ENCODE results near the gene BLCAP.

The BLCAP gene

GRCh38 chr20:37505263-37506151 lies 22.2 kb downstream of the BLCAP start:
- no peak overlapping the region for H3K4me3 ChIP-seq
- H4K20me1 ChIP-seq, result no peaks in the 10 kb centered on the region; the same call in 1 of the 2 replicates
- no peaks in the 10 kb centered on the region for H3K9me3 ChIP-seq
- no peak for TF ChIP-seq Cebpa-rat (IDR thresholded peaks at IDR 0.05)
- H3K4me2 ChIP-seq, result no peak overlapping the region
- no peak overlapping the region for H3K9ac ChIP-seq
- no peaks in the 10 kb centered on the region for H3K36me3 ChIP-seq
- H3K4me1 ChIP-seq, result peaks cover 14% of the 10 kb centered on the region
- no peak overlapping the region for H3K27ac ChIP-seq
- H3K27me3 ChIP-seq, result no peaks in the 10 kb centered on the region

GRCh38 chr20:37504404-37505096 lies 23.1 kb downstream of the BLCAP start:
- H3K27me3 ChIP-seq, result no peaks in the 10 kb centered on the region

GRCh38 chr20:37503256-37503927 lies 24.3 kb downstream of the BLCAP start:
- Histone ChIP-seq H3K27ac (no peak overlapping the region), H3K36me3 (no peaks in the 10 kb centered on the region), H4K20me1 (no peaks in the 10 kb centered on the region; the same call in 1 of the 2 replicates), H3K4me2 (no peak overlapping the region), H3K4me3 (no peak overlapping the region), H3K27me3 (no peaks in the 10 kb centered on the region), H3K9ac (no peak overlapping the region), H3K9me3 (no peaks in the 10 kb centered on the region), H3K4me1 (peaks cover 14% of the 10 kb centered on the region)
- TF ChIP-seq Cebpa-rat (IDR thresholded peaks at IDR 0.05), result no peak

More at GRCh38 chr20:37504404-37505096, 23.1 kb downstream of the BLCAP start:
- Histone ChIP-seq H3K9me3 (no peaks in the 10 kb centered on the region), H3K36me3 (no peaks in the 10 kb centered on the region), H3K4me3 (no peak overlapping the region), H3K4me2 (no peak overlapping the region), H3K4me1 (peaks cover 14% of the 10 kb centered on the region), H4K20me1 (no peaks in the 10 kb centered on the region; the same call in 1 of the 2 replicates), H3K27ac (no peak overlapping the region), H3K9ac (no peak overlapping the region)
- no peak for TF ChIP-seq Cebpa-rat (IDR thresholded peaks at IDR 0.05)

GRCh38 chr20:37502654-37503053 lies 25.0 kb downstream of the BLCAP start:
- peaks cover 9% of the 10 kb centered on the region for H3K4me1 ChIP-seq
- H4K20me1 ChIP-seq, result no peaks in the 10 kb centered on the region; the same call in 1 of the 2 replicates
- no peak overlapping the region for H3K27ac ChIP-seq
- H3K27me3 ChIP-seq, result no peaks in the 10 kb centered on the region
- no peak for TF ChIP-seq Cebpa-rat (IDR thresholded peaks at IDR 0.05)
- H3K9me3 ChIP-seq, result no peaks in the 10 kb centered on the region
- no peaks in the 10 kb centered on the region for H3K36me3 ChIP-seq
- no peak overlapping the region for H3K4me2 ChIP-seq
- no peak overlapping the region for H3K4me3 ChIP-seq
- H3K9ac ChIP-seq, result no peak overlapping the region

- TF ChIP-seq Cebpa-rat (IDR thresholded peaks at IDR 0.05), result no peak
- Histone ChIP-seq H3K36me3 (no peaks in the 10 kb centered on the region), H3K9ac (no peak overlapping the region)
These were observed 25.7 kb downstream of the BLCAP start for GRCh38 chr20:37501940-37502339.

GRCh38 chr20:37500311-37500710 lies 27.4 kb downstream of the BLCAP start:
- H3K4me3 ChIP-seq, result no peak overlapping the region
- H3K27me3 ChIP-seq, result no peaks in the 10 kb centered on the region

More at GRCh38 chr20:37501940-37502339, 25.7 kb downstream of the BLCAP start:
- H3K4me1 ChIP-seq, result peaks cover 2% of the 10 kb centered on the region
- no peak overlapping the region for H3K4me3 ChIP-seq
- H3K27ac ChIP-seq, result no peak overlapping the region
- H4K20me1 ChIP-seq, result no peaks in the 10 kb centered on the region
- H3K9me3 ChIP-seq, result no peaks in the 10 kb centered on the region
- H3K27me3 ChIP-seq, result no peaks in the 10 kb centered on the region
- no peak overlapping the region for H3K4me2 ChIP-seq

GRCh38 chr20:37498066-37498665 lies 29.5 kb downstream of the BLCAP start:
- no peaks in the 10 kb centered on the region for H3K9me3 ChIP-seq
- no peaks in the 10 kb centered on the region for H3K4me1 ChIP-seq
- no peak overlapping the region for H3K4me2 ChIP-seq
- no peak for TF ChIP-seq Cebpa-rat (IDR thresholded peaks at IDR 0.05)
- H4K20me1 ChIP-seq, result no peaks in the 10 kb centered on the region
- no peak overlapping the region for H3K27ac ChIP-seq
- H3K36me3 ChIP-seq, result no peaks in the 10 kb centered on the region
- H3K4me3 ChIP-seq, result no peak overlapping the region
- H3K27me3 ChIP-seq, result no peaks in the 10 kb centered on the region
- H3K9ac ChIP-seq, result no peak overlapping the region

More at GRCh38 chr20:37500311-37500710, 27.4 kb downstream of the BLCAP start:
- no peak overlapping the region for H3K27ac ChIP-seq
- no peaks in the 10 kb centered on the region for H3K36me3 ChIP-seq
- no peak overlapping the region for H3K9ac ChIP-seq
- no peak for TF ChIP-seq Cebpa-rat (IDR thresholded peaks at IDR 0.05)
- no peaks in the 10 kb centered on the region for H4K20me1 ChIP-seq
- H3K4me1 ChIP-seq, result no peaks in the 10 kb centered on the region
- no peaks in the 10 kb centered on the region for H3K9me3 ChIP-seq
- H3K4me2 ChIP-seq, result no peak overlapping the region

- Histone ChIP-seq H4K20me1 (no peaks in the 10 kb centered on the region), H3K27me3 (no peaks in the 10 kb centered on the region), H3K4me1 (no peaks in the 10 kb centered on the region), H3K27ac (no peak overlapping the region), H3K9ac (no peak overlapping the region), H3K4me2 (no peak overlapping the region), H3K4me3 (no peak overlapping the region), H3K36me3 (no peaks in the 10 kb centered on the region), H3K9me3 (no peaks in the 10 kb centered on the region)
- TF ChIP-seq Cebpa-rat (IDR thresholded peaks at IDR 0.05), result no peak
These were observed 32.9 kb downstream of the BLCAP start for GRCh38 chr20:37494796-37495195.

GRCh38 chr20:37494301-37494700 lies 33.4 kb downstream of the BLCAP start:
- no peak for TF ChIP-seq Cebpa-rat (IDR thresholded peaks at IDR 0.05)
- Histone ChIP-seq H3K27me3 (no peaks in the 10 kb centered on the region), H3K4me1 (no peaks in the 10 kb centered on the region), H3K4me2 (no peak overlapping the region), H3K36me3 (no peaks in the 10 kb centered on the region), H3K4me3 (no peak overlapping the region), H3K27ac (no peak overlapping the region), H4K20me1 (no peaks in the 10 kb centered on the region), H3K9ac (no peak overlapping the region), H3K9me3 (no peaks in the 10 kb centered on the region)
